Astrocyte of the spinal cord (primary cell): ENCODE data around the gene ZC3H7B.

Experiments
- DNase-seq: peaks from one replicate; pipeline ENCODE4 v3.0.0; 2011; ENCODE audit warnings: low read depth, low spot score
- H3K4me3 ChIP-seq: 2 replicates; pipeline ENCODE4 v1.5.1; 2011; ENCODE audit warnings: low read depth, mild to moderate bottlenecking, low read length, moderate library complexity
- in situ Hi-C: cut with HindIII; loops from 2 replicates; pipeline ENCODE4 v1.10.0; 2017; ENCODE audit warnings: low sequenced_read_pairs
- TF ChIP-seq, protein P1 (sequence below): IDR thresholded peaks from 2 replicates; pipeline ENCODE4 v1.5.1; 2012; ENCODE audit warnings: low read depth, mild to moderate bottlenecking, low read length, inconsistent platforms

The ZC3H7B gene

DNA sequence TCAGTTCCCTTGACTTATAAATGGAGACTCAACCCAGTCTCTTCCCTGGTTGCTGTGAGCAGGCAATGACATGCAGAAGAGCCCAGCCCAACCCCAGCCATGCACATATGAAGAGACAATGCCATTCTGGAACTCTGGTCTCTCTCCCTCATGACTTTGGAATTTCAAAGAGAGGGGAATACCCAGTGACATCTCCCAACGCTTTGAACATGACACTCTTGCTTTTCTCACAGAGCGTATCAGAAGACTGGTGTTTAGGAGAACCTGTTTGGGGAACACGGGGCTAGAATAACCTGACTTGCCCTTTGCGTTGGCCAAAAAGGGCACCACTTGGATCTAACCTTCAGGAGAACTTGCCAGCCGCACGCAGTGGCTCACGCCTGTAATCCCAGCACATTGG, 28.2 kb upstream of the ZC3H7B start:
- TF ChIP-seq, protein P1, sequence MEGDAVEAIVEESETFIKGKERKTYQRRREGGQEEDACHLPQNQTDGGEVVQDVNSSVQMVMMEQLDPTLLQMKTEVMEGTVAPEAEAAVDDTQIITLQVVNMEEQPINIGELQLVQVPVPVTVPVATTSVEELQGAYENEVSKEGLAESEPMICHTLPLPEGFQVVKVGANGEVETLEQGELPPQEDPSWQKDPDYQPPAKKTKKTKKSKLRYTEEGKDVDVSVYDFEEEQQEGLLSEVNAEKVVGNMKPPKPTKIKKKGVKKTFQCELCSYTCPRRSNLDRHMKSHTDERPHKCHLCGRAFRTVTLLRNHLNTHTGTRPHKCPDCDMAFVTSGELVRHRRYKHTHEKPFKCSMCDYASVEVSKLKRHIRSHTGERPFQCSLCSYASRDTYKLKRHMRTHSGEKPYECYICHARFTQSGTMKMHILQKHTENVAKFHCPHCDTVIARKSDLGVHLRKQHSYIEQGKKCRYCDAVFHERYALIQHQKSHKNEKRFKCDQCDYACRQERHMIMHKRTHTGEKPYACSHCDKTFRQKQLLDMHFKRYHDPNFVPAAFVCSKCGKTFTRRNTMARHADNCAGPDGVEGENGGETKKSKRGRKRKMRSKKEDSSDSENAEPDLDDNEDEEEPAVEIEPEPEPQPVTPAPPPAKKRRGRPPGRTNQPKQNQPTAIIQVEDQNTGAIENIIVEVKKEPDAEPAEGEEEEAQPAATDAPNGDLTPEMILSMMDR, result no peak
- DNase-seq, result no peak
- H3K4me3 ChIP-seq, result no peak overlapping the region
- in situ Hi-C loops, result no loop called here

DNA sequence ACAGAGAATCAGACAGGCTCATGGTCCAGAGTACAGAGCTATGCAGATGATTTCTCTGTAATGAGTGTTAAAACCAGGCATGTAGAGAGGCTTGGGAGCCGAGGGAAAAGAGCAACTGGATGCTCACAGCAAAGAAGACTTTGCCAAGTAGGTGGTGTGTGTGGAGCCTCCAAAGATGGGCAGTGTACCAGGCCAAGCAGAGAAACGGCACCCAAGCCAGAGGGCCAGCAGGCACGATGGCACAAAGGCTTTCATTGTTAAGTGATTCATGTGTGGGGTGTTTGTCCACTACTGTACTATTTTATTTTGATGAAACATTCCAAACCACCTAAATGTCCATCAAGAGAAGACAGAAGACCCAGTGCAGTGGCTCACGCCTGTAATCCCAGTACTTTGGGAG, 26.5 kb upstream of the ZC3H7B start:
- no peak overlapping the region for H3K4me3 ChIP-seq
- in situ Hi-C loops, result no loop called here
- TF ChIP-seq, protein P1, result no peak
- DNase-seq, result no peak

DNA sequence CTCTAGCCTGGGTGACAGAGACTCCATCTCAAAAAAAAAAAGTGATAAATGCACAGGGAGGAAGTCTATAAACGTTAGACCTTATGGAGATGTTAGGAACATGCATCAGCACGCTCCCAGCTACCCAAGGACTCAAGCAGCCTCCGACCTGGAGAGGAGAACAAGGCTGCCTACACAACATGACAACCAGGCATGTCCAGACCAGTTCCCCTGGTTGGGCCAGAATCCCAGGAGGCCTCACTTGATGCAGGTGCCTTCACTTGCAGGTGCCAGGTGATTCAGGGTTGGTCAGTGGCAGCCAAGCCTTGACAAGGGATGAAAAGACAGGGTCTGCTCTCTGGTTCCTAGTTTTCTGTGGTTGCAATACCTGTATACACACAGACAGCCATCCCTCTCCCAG, 21.3 kb upstream of the ZC3H7B start:
- in situ Hi-C loops, result no loop called here
- DNase-seq, result no peak
- H3K4me3 ChIP-seq, result no peak overlapping the region
- TF ChIP-seq, protein P1, result no peak

DNA sequence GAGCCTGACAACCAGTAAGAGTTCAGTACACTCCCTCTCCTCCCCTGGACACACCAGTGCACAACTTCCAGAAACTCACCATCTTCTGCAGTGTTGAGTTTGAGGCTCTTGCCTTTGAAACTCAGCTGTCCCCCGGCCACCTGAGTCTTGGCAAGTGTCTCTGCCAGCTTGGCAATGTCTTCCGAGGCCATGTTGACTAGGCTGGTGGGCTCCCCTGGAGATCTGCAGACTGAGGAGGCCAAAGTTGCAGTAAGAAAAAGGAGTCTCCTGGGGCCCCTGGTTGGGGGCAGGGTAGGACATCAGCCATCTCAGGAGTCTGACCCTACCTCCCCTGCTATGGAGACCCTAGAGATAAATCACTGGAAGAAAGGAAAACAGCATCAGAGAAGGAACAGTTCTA, 20.5 kb upstream of the ZC3H7B start:
- in situ Hi-C loops, result no loop called here
- no peak for DNase-seq
- TF ChIP-seq, protein P1, result no peak
- no peak overlapping the region for H3K4me3 ChIP-seq

DNA sequence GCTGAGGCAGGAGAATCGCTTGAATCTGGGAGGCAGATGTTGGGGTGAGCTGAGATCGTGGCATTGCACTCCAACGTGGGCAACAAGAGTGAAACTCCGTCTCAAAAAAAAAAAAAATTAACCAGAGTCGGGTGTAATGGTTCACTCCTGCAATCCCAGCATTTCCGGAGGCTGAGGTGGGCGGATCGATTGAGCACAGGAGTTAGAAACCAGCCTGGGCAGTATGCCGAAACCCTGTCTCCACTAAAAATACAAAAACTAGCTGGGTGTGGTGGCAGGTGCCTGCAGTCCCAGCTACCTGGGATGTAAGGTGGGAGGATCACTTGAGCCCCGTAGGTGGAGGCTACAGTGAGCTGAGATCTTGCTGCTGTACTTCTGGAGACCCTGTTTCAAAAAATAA, 16.9 kb upstream of the ZC3H7B start:
- in situ Hi-C loops, result no loop called here
- DNase-seq, result no peak
- TF ChIP-seq, protein P1, result no peak
- H3K4me3 ChIP-seq, result no peak overlapping the region

DNA sequence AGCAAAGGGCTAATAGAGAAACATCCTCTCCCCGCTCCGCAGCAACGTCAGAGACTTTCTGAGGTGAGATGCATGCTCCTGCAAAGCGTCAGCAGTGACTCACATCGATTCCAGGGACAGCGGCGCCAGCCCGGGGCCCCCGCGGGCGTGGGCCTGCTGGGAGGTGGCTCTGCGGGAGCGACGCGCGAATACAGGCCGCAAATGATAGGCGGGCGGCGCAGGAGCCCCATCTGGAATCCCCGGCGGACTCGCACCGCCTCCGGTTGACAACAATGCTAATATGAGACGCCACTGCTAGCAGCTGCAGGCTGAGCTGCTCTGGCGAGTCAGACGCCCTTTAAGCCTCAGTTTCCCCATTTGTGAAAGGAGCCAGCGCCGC, 15.9 kb upstream of the ZC3H7B start:
- TF ChIP-seq, protein P1, result no peak
- in situ Hi-C loops, result no loop called here
- H3K4me3 ChIP-seq, result peak overlapping the region; percentile 94

DNA sequence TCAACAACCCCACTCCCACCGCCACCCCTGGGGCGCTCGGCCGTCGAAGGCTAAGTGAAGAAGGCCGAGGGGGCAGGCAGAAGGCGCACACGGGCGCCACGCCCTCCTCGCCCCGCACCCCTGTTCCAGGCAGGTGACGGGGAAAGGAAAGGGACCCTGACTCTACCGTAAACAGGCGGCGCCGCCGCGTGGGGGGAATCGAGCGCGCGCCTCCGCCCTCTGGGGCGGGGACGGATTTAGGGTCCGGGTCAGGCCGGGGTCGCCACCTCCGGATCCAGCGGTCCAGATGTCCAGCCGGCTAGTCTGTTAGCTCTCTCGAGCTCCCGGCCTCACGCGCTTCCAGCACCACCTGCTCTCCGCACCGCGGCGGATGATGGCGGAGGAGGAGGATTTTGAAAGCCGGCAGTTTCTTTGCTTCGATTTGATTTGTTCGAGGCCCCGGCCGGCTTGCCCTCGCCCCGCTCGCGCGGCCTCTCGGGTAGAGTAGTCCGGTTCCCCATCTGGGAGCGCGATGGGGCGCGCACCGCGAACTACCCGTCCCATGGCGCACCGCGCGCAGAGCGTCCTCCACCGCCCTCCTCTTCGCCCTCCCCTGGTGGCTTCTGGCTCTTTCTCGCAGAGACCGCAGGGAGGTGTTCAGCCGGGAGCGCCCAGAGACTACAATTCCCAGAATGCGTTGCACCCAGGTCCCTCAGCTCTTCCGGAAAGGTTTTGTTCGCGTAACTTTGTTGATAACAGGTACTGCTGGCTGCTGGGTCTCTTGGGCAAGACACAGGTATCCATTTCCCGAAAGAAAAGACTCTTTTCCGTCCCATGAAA, 15.3 kb upstream of the ZC3H7B start, which contains the start of gene RANGAP1:
RANGAP1 (minus strand) TSS at position 368 of the 819 bp plus-strand sequence. CDS start 5,143 bp downstream, outside the sequence.
- H3K4me3 ChIP-seq, result peak within 1 kb of the TSS; percentile 94
- in situ Hi-C loops, result no loop called here
- DNase-seq, result peak; percentile 99
- TF ChIP-seq, protein P1, result peak; percentile 22

More for the DNA sequence above, 15.9 kb upstream of the ZC3H7B start:
- DNase-seq, result peak; percentile 91
